ENCODE measurements around the gene PBX3.
A peak's percentile ranks its signal among the peaks of the same experiment; 100 is the strongest.

PBX3 gene

DNA sequence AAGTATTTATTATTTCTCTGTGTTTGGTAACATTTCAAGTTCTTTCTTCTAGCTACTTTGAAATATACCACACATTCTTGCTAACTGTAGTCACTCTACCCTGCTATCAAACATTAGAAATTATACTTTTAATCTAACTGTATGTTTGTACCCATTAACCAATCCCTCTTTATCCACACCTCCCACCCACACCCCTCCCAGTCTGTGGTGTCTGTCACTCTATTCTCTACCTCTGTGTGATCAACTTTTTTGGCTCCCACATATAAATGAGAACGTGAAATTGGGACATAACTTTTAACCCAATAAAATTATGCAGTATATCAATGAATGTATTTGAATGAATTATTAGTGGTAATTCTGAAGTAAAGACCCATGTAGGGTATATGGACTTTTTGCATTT is 79.7 kb downstream of the PBX3 start:
- no peak for DNase-seq

GRCh38 chr9:125829743-125830142 is 82.6 kb downstream of the PBX3 start:
- DNase-seq, result peak; percentile 28

DNA sequence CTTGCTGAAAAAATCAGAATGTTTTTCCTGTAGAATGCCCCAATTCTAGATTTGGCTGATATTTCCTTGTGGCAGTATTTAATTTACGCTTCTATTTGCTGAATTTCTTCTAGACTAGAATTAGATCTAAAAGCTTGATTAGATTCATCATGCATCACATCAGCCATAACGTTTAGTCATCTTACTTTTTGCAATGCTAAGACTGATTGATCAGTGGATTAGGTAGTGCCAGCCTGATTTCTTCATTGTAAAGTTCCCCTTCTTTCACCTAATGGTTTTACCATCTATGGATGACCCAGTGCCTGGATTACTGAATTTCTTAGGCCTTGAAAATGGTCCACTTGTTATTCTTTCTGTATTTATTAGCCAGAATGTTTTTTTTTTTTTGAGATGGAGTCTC is 83.9 kb downstream of the PBX3 start:
- no peak for DNase-seq

DNA sequence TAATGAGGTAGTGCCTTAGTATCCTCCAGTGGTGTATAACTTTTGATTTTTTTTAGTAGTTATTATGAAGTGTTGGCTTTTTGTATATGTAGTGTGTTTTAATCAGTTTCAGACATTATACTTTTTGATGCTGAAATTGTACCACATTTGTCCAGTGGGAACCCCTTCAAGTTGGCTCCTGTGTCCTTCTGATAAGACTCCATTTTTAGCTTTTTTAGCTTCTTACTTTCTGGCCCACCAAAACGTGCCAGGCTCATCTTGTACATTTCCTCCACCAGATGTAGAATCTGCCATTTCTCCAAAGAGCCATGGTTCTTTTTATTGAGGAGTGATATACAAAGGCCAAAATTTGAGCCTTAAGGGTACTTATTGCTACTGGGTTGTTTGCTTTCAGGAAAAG is 84.4 kb downstream of the PBX3 start:
- no peak for DNase-seq

DNA sequence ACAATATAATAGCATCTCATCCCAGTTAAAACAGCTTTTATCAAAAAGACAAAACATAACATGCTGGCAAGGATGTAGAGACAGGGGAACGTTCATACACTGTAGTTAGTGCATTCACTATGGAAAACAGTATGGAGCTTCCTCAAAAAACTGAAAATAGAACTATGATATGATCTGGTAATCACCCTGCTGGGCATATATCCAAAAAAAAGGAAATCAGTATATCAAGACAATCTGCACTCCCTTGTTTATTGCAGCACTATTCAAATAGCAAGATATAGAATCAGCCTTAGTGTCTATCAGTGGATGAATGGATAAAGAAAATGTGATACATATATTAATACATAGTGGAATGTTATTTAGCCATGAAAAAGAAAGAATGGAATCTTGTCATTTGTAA is 88.5 kb downstream of the PBX3 start:
- no peak for DNase-seq

GRCh38 chr9:125839317-125839716 is 92.1 kb downstream of the PBX3 start:
- no peak for DNase-seq

DNA sequence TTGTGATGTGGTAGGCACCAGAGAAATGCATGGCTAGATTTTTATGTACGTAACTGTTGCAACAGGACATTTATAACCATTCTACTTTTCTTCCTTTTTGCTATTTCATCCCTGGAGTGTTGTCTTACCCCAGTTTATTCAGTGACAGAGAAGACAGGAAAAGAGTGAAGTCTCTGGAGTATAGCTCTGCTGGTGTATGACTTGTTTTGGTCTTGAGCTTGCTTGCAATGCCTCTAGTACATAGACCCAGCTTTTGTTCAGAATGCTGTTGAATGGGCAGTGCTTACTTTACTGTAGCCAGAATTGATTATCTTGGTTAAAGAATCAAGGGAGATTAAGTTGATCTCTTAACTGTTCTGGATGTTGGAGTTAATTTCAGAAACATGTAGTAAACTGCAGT is 94.3 kb downstream of the PBX3 start:
- no peak for DNase-seq

DNA sequence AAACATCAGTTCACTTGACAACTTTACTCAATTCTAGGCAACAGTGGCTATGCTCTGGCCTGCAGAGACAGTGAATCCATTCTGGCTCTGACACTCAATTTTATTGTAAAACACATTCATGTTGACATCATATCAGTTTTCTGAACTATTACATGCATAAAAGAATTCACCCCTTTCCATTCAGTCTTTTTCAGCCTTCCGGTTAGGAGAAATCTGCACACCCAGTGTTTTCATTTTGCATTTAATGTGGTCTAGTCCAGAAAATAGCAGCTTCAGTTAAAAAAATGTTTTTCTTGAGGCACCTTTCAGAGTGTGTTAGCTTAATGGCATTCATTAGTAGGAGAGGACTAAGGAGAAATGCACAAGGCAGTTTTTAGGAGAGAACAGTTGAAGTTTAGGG is 95.1 kb downstream of the PBX3 start:
- DNase-seq, result no peak

DNA sequence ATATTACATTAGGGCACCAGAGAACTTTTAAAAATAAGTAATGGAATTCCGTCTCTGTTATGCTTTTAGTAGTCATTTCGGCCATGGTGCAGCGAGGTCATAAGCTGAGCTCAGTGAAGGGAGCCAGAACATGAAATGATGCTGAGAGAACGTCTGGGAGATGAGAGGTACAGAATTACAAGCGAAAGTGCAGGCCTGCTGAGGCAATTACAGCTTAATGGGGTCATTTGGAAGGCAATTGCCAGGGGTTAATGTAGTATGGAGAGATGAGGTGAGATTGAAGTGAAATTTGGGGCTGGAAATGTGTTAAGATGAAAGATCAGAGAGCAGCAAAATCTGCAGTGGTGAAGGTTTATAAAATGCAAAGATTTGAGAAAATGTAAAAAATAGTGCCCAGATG is 96.5 kb downstream of the PBX3 start:
- no peak for DNase-seq

GRCh38 chr9:125844611-125845010 is 97.4 kb downstream of the PBX3 start:
- no peak for DNase-seq

- no peak for DNase-seq
These were observed 98.2 kb downstream of the PBX3 start for GRCh38 chr9:125845271-125845808.

DNA sequence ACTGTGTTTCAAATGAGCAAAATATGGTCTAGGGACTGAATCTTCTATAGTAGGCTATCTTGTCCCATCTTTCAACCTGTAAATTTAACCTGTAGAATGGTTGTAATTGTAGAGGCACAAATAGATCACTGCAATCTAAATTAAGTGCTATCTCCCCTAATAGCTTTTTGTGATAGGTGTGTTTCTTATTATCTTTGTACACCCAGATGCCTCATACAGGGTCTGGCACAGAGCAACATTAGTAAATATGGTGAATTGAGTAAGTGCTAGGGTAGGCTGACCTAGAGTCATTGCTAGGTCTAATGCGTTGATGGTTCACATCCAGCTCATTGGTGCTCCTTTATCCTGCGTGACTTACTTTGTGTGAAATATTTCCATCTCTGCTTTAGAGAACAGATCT is 100.6 kb downstream of the PBX3 start:
- DNase-seq, result no peak

DNA sequence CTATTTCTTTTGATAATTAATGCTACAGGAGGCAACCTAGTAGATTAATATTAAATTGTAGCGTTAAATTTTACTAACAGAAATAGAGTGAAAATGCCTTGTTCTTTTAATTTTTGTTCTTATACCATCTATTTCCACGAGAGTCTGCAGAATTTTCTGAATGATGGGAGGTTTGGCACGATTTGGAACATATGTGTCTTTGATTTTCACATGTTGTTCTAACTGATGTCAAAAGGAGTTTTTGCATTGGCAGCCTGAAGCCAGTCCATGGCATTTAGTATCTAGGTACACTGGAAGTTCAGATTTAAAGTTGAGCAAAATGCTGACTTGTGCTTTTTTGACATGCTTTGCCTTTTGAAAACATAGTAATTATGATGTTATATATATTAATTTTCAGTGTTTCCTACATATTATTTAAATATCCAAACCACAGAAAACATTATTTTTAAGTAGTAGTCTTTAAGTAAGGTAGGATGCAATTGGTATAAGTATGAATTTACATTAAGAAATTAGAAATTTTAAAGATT is 103.0 kb downstream of the PBX3 start:
- no peak for DNase-seq

GRCh38 chr9:125850763-125851162 is 103.6 kb downstream of the PBX3 start:
- DNase-seq, result no peak

DNA sequence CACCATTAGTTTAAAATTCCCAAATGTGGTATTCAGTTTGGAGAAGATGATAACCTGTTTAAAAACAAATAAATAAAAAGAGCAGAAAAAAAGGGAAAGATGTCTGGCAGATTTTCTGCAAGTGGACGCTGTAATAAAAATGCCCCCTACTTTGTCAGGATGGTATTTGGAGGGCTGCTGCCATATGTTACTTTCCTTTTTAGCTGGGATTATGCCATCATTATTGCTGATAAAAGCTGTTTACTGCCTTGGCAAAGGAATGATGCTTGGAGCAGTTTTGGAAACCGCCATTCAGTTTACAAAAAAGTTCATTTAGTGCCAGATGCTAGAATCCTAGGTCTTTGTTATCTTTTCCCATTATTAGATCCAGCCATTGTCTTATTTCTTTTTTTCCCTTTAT is 104.8 kb downstream of the PBX3 start:
- DNase-seq, result no peak

GRCh38 chr9:125852386-125852785 is 105.2 kb downstream of the PBX3 start:
- DNase-seq, result no peak

DNA sequence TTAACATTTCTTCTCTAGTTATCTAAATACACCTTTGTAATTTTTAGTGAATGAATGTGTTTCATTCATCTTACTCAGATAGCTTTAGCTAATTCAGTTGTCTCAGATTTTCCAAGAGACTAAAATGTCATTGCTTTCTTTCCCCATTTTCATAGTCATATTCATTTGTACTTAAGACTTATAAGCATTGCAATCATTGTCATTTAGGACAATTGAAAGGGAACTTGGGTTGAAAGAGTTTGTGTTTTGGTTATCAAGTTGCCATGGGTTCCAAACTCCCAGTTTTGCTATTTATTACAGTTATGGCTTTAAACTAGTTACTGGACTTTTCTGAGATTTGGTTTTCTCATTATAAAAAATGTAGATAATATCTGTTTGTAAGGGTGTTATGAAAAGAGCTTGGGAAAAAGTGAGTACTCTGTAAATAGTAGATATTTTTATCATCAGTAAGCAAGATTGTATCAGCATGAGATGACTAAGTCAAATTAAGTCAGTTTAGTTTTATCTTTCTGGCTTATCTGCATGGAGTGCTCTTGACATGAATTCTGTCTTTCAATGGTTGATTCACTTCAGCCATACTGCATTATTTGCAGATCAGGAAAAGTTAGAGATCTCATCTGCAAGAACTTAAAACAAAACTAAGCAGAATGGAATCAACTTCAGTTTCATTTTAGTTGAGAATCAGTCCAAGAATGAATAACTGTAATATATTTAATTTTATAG is 107.5 kb downstream of the PBX3 start:
- DNase-seq, result no peak

GRCh38 chr9:125856331-125856730 is 109.2 kb downstream of the PBX3 start:
- DNase-seq, result no peak

- no peak for DNase-seq
These were observed 114.4 kb downstream of the PBX3 start for GRCh38 chr9:125861405-125862058.

DNA sequence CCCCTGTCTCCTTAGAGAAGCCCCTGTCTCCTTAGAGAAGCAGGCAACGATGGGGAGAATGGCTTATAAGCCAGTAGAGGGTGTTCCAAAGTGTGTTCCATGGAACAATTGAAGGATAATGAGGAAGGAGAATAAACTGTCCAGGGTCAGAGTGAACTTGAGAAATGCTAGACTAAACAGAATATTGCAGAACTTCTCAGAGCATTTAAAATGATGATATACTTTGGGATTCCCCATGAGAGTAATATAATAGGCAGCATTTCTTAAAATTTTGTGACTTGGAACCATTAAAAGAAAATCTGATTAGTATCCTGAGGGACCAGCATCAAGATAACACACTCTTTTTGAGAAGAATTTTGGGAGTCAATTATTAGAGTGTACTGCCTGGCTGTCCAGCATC is 116.8 kb downstream of the PBX3 start:
- no peak for DNase-seq

GRCh38 chr9:125867751-125868415 is 120.7 kb downstream of the PBX3 start:
- DNase-seq, result no peak

GRCh38 chr9:125878164-125878631 is 131.0 kb downstream of the PBX3 start:
- no peak for DNase-seq

- no peak for DNase-seq
These were observed 133.9 kb downstream of the PBX3 start for GRCh38 chr9:125881042-125881441.

All from T-helper 9 cell (primary cell).